ENCODE data around the gene ADAM22. TPM values are rescaled to one million over a fixed set of nuclear protein-coding genes. Genes with fewer than 3 reads are reported as not detected.

ADAM22 gene
- total RNA-seq, 6 experiments from 2014 or later = 0.06 to 0.32 (median 0.10) TPM

DNA sequence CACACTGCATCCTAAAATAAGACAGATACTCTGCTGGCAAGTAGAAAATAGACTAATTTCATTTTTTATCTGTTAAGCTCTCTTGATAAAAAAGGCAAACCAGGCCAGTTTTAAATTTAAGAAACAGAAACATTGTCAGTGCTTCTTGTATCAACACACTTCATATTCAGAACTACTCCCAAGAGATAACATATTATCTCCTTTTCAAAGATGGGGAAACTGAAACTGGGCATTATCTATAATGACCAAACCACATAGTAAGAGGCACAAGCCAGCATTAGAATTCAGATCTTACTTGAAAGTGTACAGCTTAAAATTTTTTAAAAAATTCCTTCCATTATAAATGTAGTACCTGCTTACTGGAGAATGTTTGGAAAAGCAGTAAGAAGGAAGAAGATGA is 271.1 kb downstream of the ADAM22 start:
- Histone ChIP-seq H3K4me1 (no peaks in the 10 kb centered on the region), H3K9me3 (no peaks in the 10 kb centered on the region), H3K27ac (no peak overlapping the region), H3K36me3 (peaks cover 0 to 54% (median 16%) of the 10 kb centered on the region in 4 donors), H3K4me3 (no peak overlapping the region), H3K27me3 (no peaks in the 10 kb centered on the region)
- intact Hi-C loops (cut with DNase I) = no loop called here
- TF ChIP-seq POLR2A (IDR thresholded peaks at IDR 0.05) = no peak
- TF ChIP-seq, protein P1, sequence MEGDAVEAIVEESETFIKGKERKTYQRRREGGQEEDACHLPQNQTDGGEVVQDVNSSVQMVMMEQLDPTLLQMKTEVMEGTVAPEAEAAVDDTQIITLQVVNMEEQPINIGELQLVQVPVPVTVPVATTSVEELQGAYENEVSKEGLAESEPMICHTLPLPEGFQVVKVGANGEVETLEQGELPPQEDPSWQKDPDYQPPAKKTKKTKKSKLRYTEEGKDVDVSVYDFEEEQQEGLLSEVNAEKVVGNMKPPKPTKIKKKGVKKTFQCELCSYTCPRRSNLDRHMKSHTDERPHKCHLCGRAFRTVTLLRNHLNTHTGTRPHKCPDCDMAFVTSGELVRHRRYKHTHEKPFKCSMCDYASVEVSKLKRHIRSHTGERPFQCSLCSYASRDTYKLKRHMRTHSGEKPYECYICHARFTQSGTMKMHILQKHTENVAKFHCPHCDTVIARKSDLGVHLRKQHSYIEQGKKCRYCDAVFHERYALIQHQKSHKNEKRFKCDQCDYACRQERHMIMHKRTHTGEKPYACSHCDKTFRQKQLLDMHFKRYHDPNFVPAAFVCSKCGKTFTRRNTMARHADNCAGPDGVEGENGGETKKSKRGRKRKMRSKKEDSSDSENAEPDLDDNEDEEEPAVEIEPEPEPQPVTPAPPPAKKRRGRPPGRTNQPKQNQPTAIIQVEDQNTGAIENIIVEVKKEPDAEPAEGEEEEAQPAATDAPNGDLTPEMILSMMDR (IDR thresholded peaks at IDR 0.05) = no peak
- no peak for DNase-seq
- no peak for ATAC-seq

DNA sequence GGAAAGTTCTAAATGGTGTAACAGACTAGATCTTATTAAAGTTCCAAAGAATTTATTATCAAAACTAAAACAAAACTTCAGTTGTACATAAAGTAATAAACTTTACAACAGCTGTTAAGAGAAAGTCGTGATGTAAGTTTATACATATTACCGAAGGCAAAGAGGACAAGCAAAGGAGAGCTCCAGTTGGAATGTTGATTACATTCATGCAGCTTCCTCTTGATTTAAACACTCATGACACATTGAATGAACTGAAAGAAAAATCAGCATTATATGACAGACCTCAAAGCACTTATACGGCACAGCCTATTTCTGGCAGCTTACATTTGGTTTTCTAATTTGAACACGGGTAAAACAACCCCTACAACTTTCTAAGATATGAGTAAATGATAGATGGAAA is 272.2 kb downstream of the ADAM22 start:
- Histone ChIP-seq H3K27ac (no peak overlapping the region), H3K4me3 (no peak overlapping the region), H3K27me3 (no peaks in the 10 kb centered on the region), H3K9me3 (no peaks in the 10 kb centered on the region), H3K36me3 (peaks cover 0 to 54% (median 16%) of the 10 kb centered on the region in 4 donors), H3K4me1 (no peaks in the 10 kb centered on the region)
- TF ChIP-seq, protein P1 (IDR thresholded peaks at IDR 0.05) = no peak
- no peak for TF ChIP-seq POLR2A (IDR thresholded peaks at IDR 0.05)
- 83% methylated on average over 4 of the region's 4 CpGs for WGBS (ENCODE audit: insufficient coverage, low coverage, low lambda C conversion rate, missing lambda C conversion rate)
- intact Hi-C loops (cut with DNase I) = no loop called here
- DNase-seq (no peak), ATAC-seq (no peak)

DNA sequence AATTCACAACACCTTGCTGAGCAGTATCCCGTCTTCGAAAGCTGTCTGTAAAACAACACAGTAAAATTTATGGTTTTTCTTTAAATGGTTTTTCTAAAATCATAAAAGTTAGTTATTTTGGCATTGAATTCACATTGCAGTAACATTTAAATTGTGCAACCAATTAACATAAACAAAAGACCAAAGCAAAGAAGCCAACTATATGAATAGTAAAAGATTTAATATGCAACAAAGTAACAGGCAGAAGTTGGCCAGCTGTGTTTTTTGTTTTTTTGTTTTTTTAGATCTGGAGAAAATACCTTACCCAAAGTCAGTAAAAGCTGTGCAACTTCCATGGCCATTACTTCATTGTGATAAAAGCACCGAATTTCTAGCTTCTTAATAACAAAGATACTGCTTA is 274.5 kb downstream of the ADAM22 start:
- no peak overlapping the region for H3K4me3 ChIP-seq
- H3K27me3 ChIP-seq = no peaks in the 10 kb centered on the region
- no peak for DNase-seq
- H3K9me3 ChIP-seq = no peaks in the 10 kb centered on the region
- TF ChIP-seq, protein P1 (IDR thresholded peaks at IDR 0.05) = no peak
- TF ChIP-seq POLR2A (IDR thresholded peaks at IDR 0.05) = no peak
- peaks cover 0 to 50% (median 16%) of the 10 kb centered on the region in 4 donors for H3K36me3 ChIP-seq
- 93% methylated on average over 3 of the region's 3 CpGs for WGBS (ENCODE audit: insufficient coverage, low coverage, low lambda C conversion rate, missing lambda C conversion rate)
- H3K4me1 ChIP-seq = no peaks in the 10 kb centered on the region
- no peak overlapping the region for H3K27ac ChIP-seq
- no peak for ATAC-seq
- intact Hi-C loops (cut with DNase I) = no loop called here

DNA sequence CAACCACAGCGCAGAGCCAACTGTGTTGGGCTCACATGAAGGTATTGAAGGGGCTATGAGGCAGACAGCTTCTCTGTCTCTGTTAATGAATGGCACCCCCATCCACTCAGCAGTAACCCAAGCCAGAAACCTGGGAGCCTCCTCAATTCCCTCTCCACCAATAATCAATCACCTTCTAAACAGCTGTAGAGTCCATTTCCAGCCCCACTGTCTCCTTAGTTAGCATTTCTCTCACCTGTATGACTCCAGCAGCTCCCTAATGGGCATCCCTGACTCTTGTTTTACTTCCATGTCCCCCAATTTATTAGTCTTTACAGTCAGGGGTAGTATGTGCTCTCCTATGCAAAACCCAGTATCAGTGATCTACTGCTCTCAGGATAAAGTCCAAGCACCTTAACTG is 278.9 kb downstream of the ADAM22 start:
- intact Hi-C loops (cut with DNase I) = no loop called here
- ATAC-seq (no peak), DNase-seq (no peak)
- Histone ChIP-seq H3K9me3 (no peaks in the 10 kb centered on the region), H3K27me3 (no peaks in the 10 kb centered on the region), H3K36me3 (peaks cover 0 to 25% (median 6%) of the 10 kb centered on the region in 4 donors), H3K27ac (no peak overlapping the region), H3K4me3 (no peak overlapping the region), H3K4me1 (peaks cover 0 to 6% (median 0%) of the 10 kb centered on the region in 4 donors)
- WGBS (ENCODE audit: insufficient coverage, low coverage, low lambda C conversion rate, missing lambda C conversion rate) = no CpG with 5 or more reads among the region's 1 CpG
- TF ChIP-seq, protein P1 (IDR thresholded peaks at IDR 0.05) = no peak
- no peak for TF ChIP-seq POLR2A (IDR thresholded peaks at IDR 0.05)

DNA sequence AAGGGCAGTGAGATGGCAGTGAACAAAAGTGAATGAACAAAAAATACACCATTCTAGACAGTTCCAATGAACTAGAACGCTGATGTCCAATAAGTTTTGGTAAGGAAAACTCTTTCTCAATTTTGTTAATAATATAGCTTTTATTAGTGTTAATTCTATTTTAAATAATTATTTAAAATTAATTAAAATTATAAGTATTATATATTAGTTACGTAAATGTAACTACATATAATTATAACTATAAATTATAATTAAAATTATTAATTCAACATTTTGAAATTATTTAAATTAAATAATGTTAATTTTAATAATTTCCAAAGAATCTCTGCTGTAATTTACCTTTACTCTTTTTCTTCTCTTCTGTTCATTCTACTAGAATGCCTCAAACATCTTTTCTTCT is 280.4 kb downstream of the ADAM22 start:
- no peak overlapping the region for H3K4me3 ChIP-seq
- 100% methylated on average over 2 of the region's 2 CpGs for WGBS (ENCODE audit: insufficient coverage, low coverage, low lambda C conversion rate, missing lambda C conversion rate)
- H3K27ac ChIP-seq = no peak overlapping the region
- DNase-seq (no peak), ATAC-seq (no peak)
- peaks cover 0 to 18% (median 6%) of the 10 kb centered on the region in 4 donors for H3K4me1 ChIP-seq
- intact Hi-C loops (cut with DNase I) = no loop called here
- no peaks in the 10 kb centered on the region for H3K9me3 ChIP-seq
- TF ChIP-seq, protein P1 (IDR thresholded peaks at IDR 0.05) = no peak
- H3K27me3 ChIP-seq = no peaks in the 10 kb centered on the region
- peaks cover 0 to 9% (median 0%) of the 10 kb centered on the region in 4 donors for H3K36me3 ChIP-seq

Measured in right lobe of liver (tissue), 6 donors.